ENCODE measurements around the gene SIAH1. TPM values are rescaled to one million over a fixed set of nuclear protein-coding genes. Genes with fewer than 3 reads are reported as not detected.
A peak's percentile ranks its signal among the peaks of the same experiment; 100 is the strongest.
"Not testable (repeated sequence)": the region's sequence is repeated elsewhere in the genome, so short reads cannot be mapped to it uniquely, and the experiment has no call there.

SIAH1 gene
- polyA plus RNA-seq, 2 of the 4 experiments (the other 2 are of a cell fraction) = 13.3 to 28.5 TPM

DNA sequence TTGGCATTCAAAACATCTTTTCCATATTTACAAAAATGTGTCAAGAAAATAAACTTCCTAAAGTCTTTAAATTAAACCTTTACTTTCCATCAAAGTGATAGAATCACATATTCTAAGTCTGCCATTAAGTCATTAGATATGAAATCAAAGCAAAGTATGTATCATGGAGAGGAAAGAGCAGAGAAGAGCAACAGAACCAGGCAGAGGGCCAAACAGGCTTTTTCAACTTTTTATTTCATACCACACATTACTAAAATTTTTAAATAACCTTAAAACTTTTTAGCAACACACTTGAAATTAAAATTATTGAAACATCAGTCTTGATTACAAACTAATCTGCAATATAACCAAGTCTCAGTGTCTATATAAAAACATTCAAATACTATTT is 13.8 kb downstream of the SIAH1 start:
- peak overlapping the region; percentile 6; the same call in 1 of the 3 replicates for H3K4me2 ChIP-seq
- H3K4me1 ChIP-seq = peaks cover 88% of the 10 kb centered on the region
- TF ChIP-seq FOSB (CRISPR knock-in tag; IDR thresholded peaks at IDR 0.05) (no peak), BHLHE40 (IDR thresholded peaks at IDR 0.05; ENCODE audit: low read depth, low read length) (no peak), ZC3H11A (IDR thresholded peaks at IDR 0.05) (no peak), RFX5 (IDR thresholded peaks at IDR 0.05) (no peak), POLR2A (IDR thresholded peaks at IDR 0.05; ENCODE audit: low read length) (no peak), FOXS1 (CRISPR knock-in tag; IDR thresholded peaks at IDR 0.05) (no peak), GATA3 (IDR thresholded peaks at IDR 0.05; ENCODE audit: borderline replicate concordance) (no peak), HOXB5 (CRISPR knock-in tag; IDR thresholded peaks at IDR 0.05) (no peak), NPAS2 (CRISPR knock-in tag; IDR thresholded peaks at IDR 0.05; ENCODE audit: borderline replicate concordance) (no peak), RNF2 (IDR thresholded peaks at IDR 0.05; ENCODE audit: borderline replicate concordance, low read depth) (no peak), CHD2 (IDR thresholded peaks at IDR 0.05; ENCODE audit: low read length, partially characterized antibody) (no peak), CEBPB (IDR thresholded peaks at IDR 0.05) (no peak), ZSCAN20 (CRISPR knock-in tag; IDR thresholded peaks at IDR 0.05) (no peak), HEYL (CRISPR knock-in tag; IDR thresholded peaks at IDR 0.05) (no peak), PHF8 (IDR thresholded peaks at IDR 0.05; ENCODE audit: borderline replicate concordance, low read depth) (no peak), EHF (CRISPR knock-in tag; IDR thresholded peaks at IDR 0.05) (no peak)
- TF ChIP-seq, protein P1, sequence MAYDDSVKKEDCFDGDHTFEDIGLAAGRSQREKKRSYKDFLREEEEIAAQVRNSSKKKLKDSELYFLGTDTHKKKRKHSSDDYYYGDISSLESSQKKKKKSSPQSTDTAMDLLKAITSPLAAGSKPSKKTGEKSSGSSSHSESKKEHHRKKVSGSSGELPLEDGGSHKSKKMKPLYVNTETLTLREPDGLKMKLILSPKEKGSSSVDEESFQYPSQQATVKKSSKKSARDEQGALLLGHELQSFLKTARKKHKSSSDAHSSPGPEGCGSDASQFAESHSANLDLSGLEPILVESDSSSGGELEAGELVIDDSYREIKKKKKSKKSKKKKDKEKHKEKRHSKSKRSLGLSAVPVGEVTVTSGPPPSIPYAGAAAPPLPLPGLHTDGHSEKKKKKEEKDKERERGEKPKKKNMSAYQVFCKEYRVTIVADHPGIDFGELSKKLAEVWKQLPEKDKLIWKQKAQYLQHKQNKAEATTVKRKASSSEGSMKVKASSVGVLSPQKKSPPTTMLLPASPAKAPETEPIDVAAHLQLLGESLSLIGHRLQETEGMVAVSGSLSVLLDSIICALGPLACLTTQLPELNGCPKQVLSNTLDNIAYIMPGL (CRISPR knock-in tag; IDR thresholded peaks at IDR 0.05; ENCODE audit: borderline replicate concordance) = no peak
- TF ChIP-seq, protein P2, sequence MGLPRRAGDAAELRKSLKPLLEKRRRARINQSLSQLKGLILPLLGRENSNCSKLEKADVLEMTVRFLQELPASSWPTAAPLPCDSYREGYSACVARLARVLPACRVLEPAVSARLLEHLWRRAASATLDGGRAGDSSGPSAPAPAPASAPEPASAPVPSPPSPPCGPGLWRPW (IDR thresholded peaks at IDR 0.05) = no peak
- TF ChIP-seq, protein P3, sequence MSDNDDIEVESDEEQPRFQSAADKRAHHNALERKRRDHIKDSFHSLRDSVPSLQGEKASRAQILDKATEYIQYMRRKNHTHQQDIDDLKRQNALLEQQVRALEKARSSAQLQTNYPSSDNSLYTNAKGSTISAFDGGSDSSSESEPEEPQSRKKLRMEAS (IDR thresholded peaks at IDR 0.05) = no peak
- TF ChIP-seq, protein P4, sequence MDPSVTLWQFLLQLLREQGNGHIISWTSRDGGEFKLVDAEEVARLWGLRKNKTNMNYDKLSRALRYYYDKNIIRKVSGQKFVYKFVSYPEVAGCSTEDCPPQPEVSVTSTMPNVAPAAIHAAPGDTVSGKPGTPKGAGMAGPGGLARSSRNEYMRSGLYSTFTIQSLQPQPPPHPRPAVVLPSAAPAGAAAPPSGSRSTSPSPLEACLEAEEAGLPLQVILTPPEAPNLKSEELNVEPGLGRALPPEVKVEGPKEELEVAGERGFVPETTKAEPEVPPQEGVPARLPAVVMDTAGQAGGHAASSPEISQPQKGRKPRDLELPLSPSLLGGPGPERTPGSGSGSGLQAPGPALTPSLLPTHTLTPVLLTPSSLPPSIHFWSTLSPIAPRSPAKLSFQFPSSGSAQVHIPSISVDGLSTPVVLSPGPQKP (IDR thresholded peaks at IDR 0.05; ENCODE audit: low read depth, low read length) = no peak
- FAIRE-seq (no peak), ATAC-seq (no peak), DNase-seq (ENCODE audit: low read depth in 1 of 2, low spot score in 1 of 2) (no peak)
- no peaks in the 10 kb centered on the region for H3K9me3 ChIP-seq
- POLR2A ChIA-PET = interaction anchor here (1.3 kb wide), 1 partner anchor 13 kb away, joined by 5 read pairs; no protein-coding TSS in a partner anchor
- CTCF ChIA-PET = no interaction called here
- no peak overlapping the region for H3K4me3 ChIP-seq
- H3K27ac ChIP-seq = no peak overlapping the region

DNA sequence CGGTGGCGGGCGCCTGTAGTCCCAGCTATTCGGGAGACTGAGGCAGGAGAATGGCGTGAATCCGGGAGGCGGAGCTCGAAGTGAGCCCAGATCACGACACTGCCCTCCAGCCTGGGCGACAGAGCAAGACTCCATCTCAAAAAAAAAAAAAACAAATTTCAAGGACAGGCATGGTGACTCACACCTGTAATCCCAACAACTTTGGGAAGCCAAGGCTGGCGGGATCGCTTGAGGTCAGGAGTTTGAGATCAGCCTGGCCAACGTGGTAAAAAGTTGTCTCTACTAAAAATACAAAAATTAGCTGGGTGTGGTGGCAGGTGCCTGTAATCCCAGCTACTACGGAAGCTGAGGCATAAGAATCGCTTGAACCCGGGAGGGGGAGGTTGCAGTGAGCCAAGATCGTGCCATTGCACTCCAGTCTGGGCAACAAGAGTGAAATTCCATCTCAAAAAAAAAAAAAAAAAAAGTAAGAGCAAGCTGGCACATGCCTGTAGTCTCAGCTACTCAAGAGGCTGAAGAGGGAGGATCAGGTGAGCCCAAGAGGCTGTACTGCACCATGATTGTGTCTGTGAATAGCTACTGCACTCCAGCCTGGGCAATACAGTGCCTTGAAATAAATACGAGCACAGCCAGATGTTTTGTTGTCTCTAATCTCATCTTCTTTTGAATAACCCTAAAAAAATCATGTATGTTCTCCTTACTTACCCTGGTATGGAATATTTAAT is 14.4 kb downstream of the SIAH1 start:
- POLR2A ChIA-PET = interaction anchor here (1.3 to 1.9 kb wide), 2 partner anchors 14 kb away, joined by 5 to 7 read pairs; partner anchors contain the start of gene SIAH1
- H3K27ac ChIP-seq; DNase-seq (ENCODE audit: low read depth in 1 of 2, low spot score in 1 of 2); H3K4me2 ChIP-seq; H3K9me3 ChIP-seq; H3K4me3 ChIP-seq; ATAC-seq; FAIRE-seq: not testable (repeated sequence)
- CTCF ChIA-PET = interaction anchor here (1.5 kb wide), 1 partner anchor 155 kb away, joined by 6 read pairs; no protein-coding TSS in a partner anchor
- 89% methylated on average over 18 of the region's 18 CpGs for WGBS (ENCODE audit: missing lambda C conversion rate)
- H3K4me1 ChIP-seq = peaks cover 83% of the 10 kb centered on the region

DNA sequence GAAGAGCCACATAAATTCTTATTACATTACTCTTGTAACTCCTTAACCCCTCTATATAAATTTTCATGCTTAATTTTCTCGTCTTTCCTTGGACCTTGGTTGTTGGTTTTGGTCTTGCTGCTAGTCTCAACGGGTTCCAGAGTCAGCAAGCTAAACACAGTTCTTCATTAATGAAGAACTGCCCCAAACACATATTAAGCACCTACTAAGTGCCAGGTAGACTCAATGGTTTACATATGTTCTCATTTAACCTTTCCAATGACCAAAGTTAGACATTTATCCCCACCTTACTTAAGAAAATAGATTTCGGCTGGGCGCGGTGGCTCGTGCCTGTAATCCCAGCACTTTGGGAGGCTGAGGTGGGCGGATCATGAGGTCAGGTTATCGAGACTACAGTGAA is 15.0 kb downstream of the SIAH1 start:
- Histone ChIP-seq H3K4me3 (no peak overlapping the region), H3K4me1 (peaks cover 79% of the 10 kb centered on the region), H3K27ac (no peak overlapping the region), H3K4me2 (peak overlapping the region; percentile 0; the same call in 1 of the 3 replicates), H3K9me3 (no peaks in the 10 kb centered on the region)
- CTCF ChIA-PET = interaction anchor here (1.4 to 1.5 kb wide), 2 partner anchors 14 to 156 kb away, joined by 4 to 6 read pairs; no protein-coding TSS in a partner anchor
- 96% methylated on average over 8 of the region's 8 CpGs for WGBS (ENCODE audit: missing lambda C conversion rate)
- FAIRE-seq (no peak), ATAC-seq (no peak), DNase-seq (ENCODE audit: low read depth in 1 of 2, low spot score in 1 of 2) (no peak)
- POLR2A ChIA-PET = interaction anchor here (1.9 kb wide), 1 partner anchor 15 kb away, joined by 7 read pairs; the partner anchor contains the start of gene SIAH1
- no peak for TF ChIP-seq NFE2L2 (conservative IDR thresholded peaks at IDR 0.05; ENCODE audit: low read length)
- TF ChIP-seq, protein P1 (CRISPR knock-in tag; IDR thresholded peaks at IDR 0.05; ENCODE audit: borderline replicate concordance) = no peak
- TF ChIP-seq, protein P4 (IDR thresholded peaks at IDR 0.05; ENCODE audit: low read depth, low read length) = no peak
- TF ChIP-seq SMC3 (IDR thresholded peaks at IDR 0.05) = no peak
- TF ChIP-seq, protein P5, sequence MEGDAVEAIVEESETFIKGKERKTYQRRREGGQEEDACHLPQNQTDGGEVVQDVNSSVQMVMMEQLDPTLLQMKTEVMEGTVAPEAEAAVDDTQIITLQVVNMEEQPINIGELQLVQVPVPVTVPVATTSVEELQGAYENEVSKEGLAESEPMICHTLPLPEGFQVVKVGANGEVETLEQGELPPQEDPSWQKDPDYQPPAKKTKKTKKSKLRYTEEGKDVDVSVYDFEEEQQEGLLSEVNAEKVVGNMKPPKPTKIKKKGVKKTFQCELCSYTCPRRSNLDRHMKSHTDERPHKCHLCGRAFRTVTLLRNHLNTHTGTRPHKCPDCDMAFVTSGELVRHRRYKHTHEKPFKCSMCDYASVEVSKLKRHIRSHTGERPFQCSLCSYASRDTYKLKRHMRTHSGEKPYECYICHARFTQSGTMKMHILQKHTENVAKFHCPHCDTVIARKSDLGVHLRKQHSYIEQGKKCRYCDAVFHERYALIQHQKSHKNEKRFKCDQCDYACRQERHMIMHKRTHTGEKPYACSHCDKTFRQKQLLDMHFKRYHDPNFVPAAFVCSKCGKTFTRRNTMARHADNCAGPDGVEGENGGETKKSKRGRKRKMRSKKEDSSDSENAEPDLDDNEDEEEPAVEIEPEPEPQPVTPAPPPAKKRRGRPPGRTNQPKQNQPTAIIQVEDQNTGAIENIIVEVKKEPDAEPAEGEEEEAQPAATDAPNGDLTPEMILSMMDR (IDR thresholded peaks at IDR 0.05) = no peak

All from A549 (cell line).